Astrocyte (in vitro differentiated cells and primary cell): Measurements from ENCODE around the gene SNAPC4. TPM values are rescaled to one million over a fixed set of nuclear protein-coding genes. Genes with fewer than 3 reads are reported as not detected.

Source experiments
- DNase-seq: peaks from one replicate; pipeline ENCODE4 v3.0.0-alpha.2; 2010; ENCODE audit warnings: low read depth
- FAIRE-seq: peaks from 2 replicates; lab custom pipeline; 2011; peaks lifted over from hg19 to GRCh38; lab: Jason Lieb, UNC
- H2AFZ ChIP-seq: 2 replicates; pipeline ENCODE4 v1.6.0; 2012; ENCODE audit warnings: low read depth, low read length, inconsistent platforms
- H3K27ac ChIP-seq: 2 replicates; pipeline ENCODE4 v1.5.1; 2011; ENCODE audit warnings: low read depth, low read length, inconsistent platforms
- H3K27me3 ChIP-seq: 2 replicates; pipeline ENCODE4 v1.6.0; 2011; ENCODE audit warnings: low read length, inconsistent platforms; ENCODE audit not compliant: insufficient read depth
- H3K36me3 ChIP-seq: 2 replicates; pipeline ENCODE4 v1.5.1; 2011; ENCODE audit warnings: low read length, inconsistent platforms; ENCODE audit not compliant: insufficient read depth
- H3K4me1 ChIP-seq: 2 replicates; pipeline ENCODE4 v1.5.1; 2011; ENCODE audit warnings: low read length, inconsistent platforms; ENCODE audit not compliant: insufficient read depth
- H3K4me2 ChIP-seq: 2 replicates; pipeline ENCODE4 v1.6.0; 2012; ENCODE audit warnings: low read length, inconsistent platforms
- H3K4me3 ChIP-seq: 2 replicates; pipeline ENCODE4 v1.5.1; 2011; ENCODE audit warnings: low read depth, mild to moderate bottlenecking, low read length, inconsistent platforms; ENCODE audit not compliant: insufficient read depth
- H3K79me2 ChIP-seq: 2 replicates; pipeline ENCODE4 v1.6.0; 2012; ENCODE audit warnings: mild to moderate bottlenecking, low read length, inconsistent platforms; ENCODE audit not compliant: insufficient read depth
- H3K9ac ChIP-seq: 2 replicates; pipeline ENCODE4 v1.6.0; 2012; ENCODE audit warnings: mild to moderate bottlenecking, low read length, inconsistent platforms
- H3K9me3 ChIP-seq: 2 replicates; pipeline ENCODE4 v1.5.1; 2012; ENCODE audit warnings: low read depth, mild to moderate bottlenecking, low read length, inconsistent platforms; ENCODE audit not compliant: insufficient read depth
- H4K20me1 ChIP-seq: 2 replicates; pipeline ENCODE4 v1.6.0; 2012; ENCODE audit warnings: low read length, inconsistent platforms; ENCODE audit not compliant: insufficient read depth
- H3K27ac Mint-ChIP-seq: one replicate; pipeline ENCODE4 v1.8.0; 2021; ENCODE audit warnings: mild to moderate bottlenecking, mixed read lengths; ENCODE audit not compliant: unreplicated experiment
- H3K27me3 Mint-ChIP-seq: one replicate; pipeline ENCODE4 v1.8.0; 2021; ENCODE audit warnings: low read depth, mixed read lengths; ENCODE audit not compliant: unreplicated experiment
- H3K36me3 Mint-ChIP-seq: one replicate; pipeline ENCODE4 v1.8.0; 2021; ENCODE audit warnings: low read depth, mixed read lengths; ENCODE audit not compliant: unreplicated experiment
- H3K4me1 Mint-ChIP-seq: one replicate; pipeline ENCODE4 v1.8.0; 2021; ENCODE audit warnings: low read depth, mixed read lengths; ENCODE audit not compliant: unreplicated experiment
- H3K4me3 Mint-ChIP-seq: one replicate; pipeline ENCODE4 v1.8.0; 2021; ENCODE audit warnings: mild to moderate bottlenecking, moderate library complexity, mixed read lengths; ENCODE audit not compliant: unreplicated experiment
- H3K9me3 Mint-ChIP-seq: one replicate; pipeline ENCODE4 v1.8.0; 2021; ENCODE audit warnings: mild to moderate bottlenecking, mixed read lengths; ENCODE audit not compliant: unreplicated experiment
- CTCF ChIP-seq: IDR thresholded peaks from 2 replicates; pipeline ENCODE4 v1.5.1; 2011; ENCODE audit warnings: low read depth, mild to moderate bottlenecking, inconsistent platforms, low read length, moderate library complexity; ENCODE audit not compliant: insufficient read depth
- EZH2 ChIP-seq: IDR thresholded peaks from 2 replicates; pipeline ENCODE4 v1.6.1; 2012; ENCODE audit warnings: mild to moderate bottlenecking, low read length, inconsistent platforms; ENCODE audit not compliant: insufficient read depth
- total RNA-seq: library from RNA; stranded (reverse); gene quantifications from 2 replicates; pipeline ENCODE4 v1.2.1, GENCODE V29; 2021

Gene SNAPC4
- total RNA-seq, 1 donor from 2014 or later, result 18.6 TPM

- DNase-seq (no peak), FAIRE-seq (no peak)
- no peak overlapping the region for H3K4me2 ChIP-seq
- no peaks in the 10 kb centered on the region for H3K9me3 ChIP-seq
- no peak overlapping the region for H3K4me3 ChIP-seq
- Mint-ChIP-seq H3K4me1 (no peaks in the 10 kb centered on the region), H3K4me3 (peak overlapping the region; percentile 45), H3K36me3 (peaks cover 7% of the 10 kb centered on the region), H3K27ac (no peak overlapping the region), H3K9me3 (no peaks in the 10 kb centered on the region), H3K27me3 (no peaks in the 10 kb centered on the region)
- no peaks in the 10 kb centered on the region for H3K27me3 ChIP-seq
- no peaks in the 10 kb centered on the region for H3K4me1 ChIP-seq
- no peak overlapping the region for H3K27ac ChIP-seq
- no peak overlapping the region for H3K9ac ChIP-seq
- peaks cover 26% of the 10 kb centered on the region for H4K20me1 ChIP-seq
- peaks cover 10% of the 10 kb centered on the region for H3K79me2 ChIP-seq
- TF ChIP-seq CTCF (no peak), EZH2 (no peak)
- H2AFZ ChIP-seq, result no peak overlapping the region
- H3K36me3 ChIP-seq, result peaks cover 32% of the 10 kb centered on the region
Observed at GRCh38 chr9:136421791-136422190, 21.8 kb upstream of the SNAPC4 start.

- DNase-seq, result no peak
- Histone ChIP-seq H4K20me1 (peaks cover 33% of the 10 kb centered on the region), H3K9me3 (no peaks in the 10 kb centered on the region), H3K4me3 (no peak overlapping the region), H3K4me1 (no peaks in the 10 kb centered on the region), H2AFZ (no peak overlapping the region), H3K27ac (no peak overlapping the region), H3K36me3 (peaks cover 52% of the 10 kb centered on the region), H3K27me3 (no peaks in the 10 kb centered on the region), H3K4me2 (no peak overlapping the region), H3K79me2 (peaks cover 32% of the 10 kb centered on the region), H3K9ac (no peak overlapping the region)
- H3K9me3 Mint-ChIP-seq, result no peaks in the 10 kb centered on the region
- no peak for FAIRE-seq
- H3K27ac Mint-ChIP-seq, result no peak overlapping the region
- H3K4me1 Mint-ChIP-seq, result no peaks in the 10 kb centered on the region
- no peaks in the 10 kb centered on the region for H3K27me3 Mint-ChIP-seq
- TF ChIP-seq EZH2 (no peak), CTCF (no peak)
- H3K4me3 Mint-ChIP-seq, result no peak overlapping the region
- H3K36me3 Mint-ChIP-seq, result peaks cover 16% of the 10 kb centered on the region
Observed at GRCh38 chr9:136419092-136419420, 19.1 kb upstream of the SNAPC4 start.

GRCh38 chr9:136418182-136419091 is 18.5 kb upstream of the SNAPC4 start:
- Mint-ChIP-seq H3K4me3 (peak overlapping the region; percentile 21), H3K4me1 (no peaks in the 10 kb centered on the region), H3K27me3 (no peaks in the 10 kb centered on the region), H3K27ac (no peak overlapping the region), H3K9me3 (no peaks in the 10 kb centered on the region), H3K36me3 (peaks cover 21% of the 10 kb centered on the region)
- H3K4me2 ChIP-seq, result no peak overlapping the region
- H3K4me3 ChIP-seq, result no peak overlapping the region
- H3K9me3 ChIP-seq, result no peaks in the 10 kb centered on the region
- no peak overlapping the region for H3K9ac ChIP-seq
- no peak overlapping the region for H3K27ac ChIP-seq
- FAIRE-seq (no peak), DNase-seq (no peak)
- H3K36me3 ChIP-seq, result peaks cover 55% of the 10 kb centered on the region
- peaks cover 39% of the 10 kb centered on the region for H4K20me1 ChIP-seq
- no peaks in the 10 kb centered on the region for H3K4me1 ChIP-seq
- H2AFZ ChIP-seq, result no peak overlapping the region
- TF ChIP-seq EZH2, result no peak
- no peak for TF ChIP-seq CTCF
- peaks cover 38% of the 10 kb centered on the region for H3K79me2 ChIP-seq
- no peaks in the 10 kb centered on the region for H3K27me3 ChIP-seq
